Measurements from ENCODE around the gene EPAS1.

The EPAS1 gene

GRCh38 chr2:46361920-46362666 is 64.9 kb downstream of the EPAS1 start:
- Histone ChIP-seq H3K4me1 (ENCODE audit: insufficient read depth, low read length) (no peaks in the 10 kb centered on the region), H3K9me3 (ENCODE audit: insufficient read depth, low read depth, low read length) (no peaks in the 10 kb centered on the region), H3K4me3 (ENCODE audit: low read length) (no peak overlapping the region), H3K9ac (ENCODE audit: low read depth, low read length) (no peak overlapping the region), H3K27me3 (ENCODE audit: insufficient read depth, low read length) (no peaks in the 10 kb centered on the region), H3K27ac (ENCODE audit: low read depth, low read length) (no peak overlapping the region), H3K36me3 (ENCODE audit: insufficient read depth, low read length) (no peaks in the 10 kb centered on the region)
- 94% methylated on average over 6 of the region's 6 CpGs for WGBS

- no peak overlapping the region for H3K4me3 ChIP-seq (ENCODE audit: low read length)
- H3K9ac ChIP-seq (ENCODE audit: low read depth, low read length), result no peak overlapping the region
- H3K27me3 ChIP-seq (ENCODE audit: insufficient read depth, low read length), result no peaks in the 10 kb centered on the region
- H3K9me3 ChIP-seq (ENCODE audit: insufficient read depth, low read depth, low read length), result no peaks in the 10 kb centered on the region
- 94% methylated on average over 4 of the region's 4 CpGs for WGBS
- H3K36me3 ChIP-seq (ENCODE audit: insufficient read depth, low read length), result no peaks in the 10 kb centered on the region
- no peaks in the 10 kb centered on the region for H3K4me1 ChIP-seq (ENCODE audit: insufficient read depth, low read length)
- H3K27ac ChIP-seq (ENCODE audit: low read depth, low read length), result no peak overlapping the region
These were observed 65.4 kb downstream of the EPAS1 start for GRCh38 chr2:46362667-46363012.

GRCh38 chr2:46363535-46364170 is 66.4 kb downstream of the EPAS1 start:
- 90% methylated on average over 3 of the region's 4 CpGs for WGBS
- H3K27ac ChIP-seq (ENCODE audit: low read depth, low read length), result no peak overlapping the region
- H3K9me3 ChIP-seq (ENCODE audit: insufficient read depth, low read depth, low read length), result no peaks in the 10 kb centered on the region
- no peak overlapping the region for H3K4me3 ChIP-seq (ENCODE audit: low read length)
- H3K27me3 ChIP-seq (ENCODE audit: insufficient read depth, low read length), result no peaks in the 10 kb centered on the region
- H3K4me1 ChIP-seq (ENCODE audit: insufficient read depth, low read length), result no peaks in the 10 kb centered on the region
- H3K36me3 ChIP-seq (ENCODE audit: insufficient read depth, low read length), result no peaks in the 10 kb centered on the region
- no peak overlapping the region for H3K9ac ChIP-seq (ENCODE audit: low read depth, low read length)

- Histone ChIP-seq H3K4me1 (ENCODE audit: insufficient read depth, low read length) (no peaks in the 10 kb centered on the region), H3K9ac (ENCODE audit: low read depth, low read length) (no peak overlapping the region), H3K9me3 (ENCODE audit: insufficient read depth, low read depth, low read length) (no peaks in the 10 kb centered on the region), H3K4me3 (ENCODE audit: low read length) (no peak overlapping the region), H3K27me3 (ENCODE audit: insufficient read depth, low read length) (no peaks in the 10 kb centered on the region), H3K27ac (ENCODE audit: low read depth, low read length) (no peak overlapping the region), H3K36me3 (ENCODE audit: insufficient read depth, low read length) (no peaks in the 10 kb centered on the region)
- WGBS, result 97% methylated on average over 2 of the region's 4 CpGs
These were observed 67.7 kb downstream of the EPAS1 start for GRCh38 chr2:46364797-46365457.

GRCh38 chr2:46365913-46366667 is 68.9 kb downstream of the EPAS1 start:
- Histone ChIP-seq H3K9ac (ENCODE audit: low read depth, low read length) (no peak overlapping the region), H3K9me3 (ENCODE audit: insufficient read depth, low read depth, low read length) (no peaks in the 10 kb centered on the region), H3K4me1 (ENCODE audit: insufficient read depth, low read length) (no peaks in the 10 kb centered on the region), H3K27ac (ENCODE audit: low read depth, low read length) (no peak overlapping the region), H3K4me3 (ENCODE audit: low read length) (no peak overlapping the region), H3K27me3 (ENCODE audit: insufficient read depth, low read length) (no peaks in the 10 kb centered on the region), H3K36me3 (ENCODE audit: insufficient read depth, low read length) (no peaks in the 10 kb centered on the region)
- WGBS, result 87% methylated on average over 15 of the region's 15 CpGs

GRCh38 chr2:46366668-46367052 is 69.5 kb downstream of the EPAS1 start:
- Histone ChIP-seq H3K4me1 (ENCODE audit: insufficient read depth, low read length) (no peaks in the 10 kb centered on the region), H3K27ac (ENCODE audit: low read depth, low read length) (no peak overlapping the region), H3K9ac (ENCODE audit: low read depth, low read length) (no peak overlapping the region), H3K27me3 (ENCODE audit: insufficient read depth, low read length) (no peaks in the 10 kb centered on the region), H3K4me3 (ENCODE audit: low read length) (no peak overlapping the region), H3K36me3 (ENCODE audit: insufficient read depth, low read length) (no peaks in the 10 kb centered on the region), H3K9me3 (ENCODE audit: insufficient read depth, low read depth, low read length) (no peaks in the 10 kb centered on the region)
- 91% methylated on average over 9 of the region's 9 CpGs for WGBS

- Histone ChIP-seq H3K27me3 (ENCODE audit: insufficient read depth, low read length) (no peaks in the 10 kb centered on the region), H3K4me1 (ENCODE audit: insufficient read depth, low read length) (no peaks in the 10 kb centered on the region), H3K27ac (ENCODE audit: low read depth, low read length) (no peak overlapping the region), H3K36me3 (ENCODE audit: insufficient read depth, low read length) (no peaks in the 10 kb centered on the region), H3K9ac (ENCODE audit: low read depth, low read length) (no peak overlapping the region), H3K9me3 (ENCODE audit: insufficient read depth, low read depth, low read length) (no peaks in the 10 kb centered on the region), H3K4me3 (ENCODE audit: low read length) (no peak overlapping the region)
- WGBS, result 91% methylated on average over 6 of the region's 6 CpGs
These were observed 70.1 kb downstream of the EPAS1 start for GRCh38 chr2:46367286-46367685.

GRCh38 chr2:46368401-46368800 is 71.2 kb downstream of the EPAS1 start:
- Histone ChIP-seq H3K4me1 (ENCODE audit: insufficient read depth, low read length) (no peaks in the 10 kb centered on the region), H3K27me3 (ENCODE audit: insufficient read depth, low read length) (no peaks in the 10 kb centered on the region), H3K4me3 (ENCODE audit: low read length) (no peak overlapping the region), H3K27ac (ENCODE audit: low read depth, low read length) (no peak overlapping the region), H3K9ac (ENCODE audit: low read depth, low read length) (no peak overlapping the region), H3K36me3 (ENCODE audit: insufficient read depth, low read length) (no peaks in the 10 kb centered on the region), H3K9me3 (ENCODE audit: insufficient read depth, low read depth, low read length) (0 out of 2 replicates have a peak, but pooled peaks cover 3% of the 10 kb centered on the region)
- WGBS, result over 99% methylated on average over 2 of the region's 2 CpGs

- Histone ChIP-seq H3K36me3 (ENCODE audit: insufficient read depth, low read length) (no peaks in the 10 kb centered on the region), H3K4me1 (ENCODE audit: insufficient read depth, low read length) (no peaks in the 10 kb centered on the region), H3K9me3 (ENCODE audit: insufficient read depth, low read depth, low read length) (0 out of 2 replicates have a peak, but pooled peaks cover 3% of the 10 kb centered on the region), H3K27ac (ENCODE audit: low read depth, low read length) (no peak overlapping the region), H3K9ac (ENCODE audit: low read depth, low read length) (no peak overlapping the region), H3K4me3 (ENCODE audit: low read length) (no peak overlapping the region), H3K27me3 (ENCODE audit: insufficient read depth, low read length) (no peaks in the 10 kb centered on the region)
- WGBS, result 92% methylated on average over 5 of the region's 5 CpGs
These were observed 72.6 kb downstream of the EPAS1 start for GRCh38 chr2:46369783-46370182.

- 92% methylated on average over 1 of the region's 1 CpG for WGBS
- Histone ChIP-seq H3K9ac (ENCODE audit: low read depth, low read length) (no peak overlapping the region), H3K4me3 (ENCODE audit: low read length) (no peak overlapping the region), H3K9me3 (ENCODE audit: insufficient read depth, low read depth, low read length) (0 out of 2 replicates have a peak, but pooled peaks cover 3% of the 10 kb centered on the region), H3K27me3 (ENCODE audit: insufficient read depth, low read length) (no peaks in the 10 kb centered on the region), H3K27ac (ENCODE audit: low read depth, low read length) (no peak overlapping the region), H3K4me1 (ENCODE audit: insufficient read depth, low read length) (no peaks in the 10 kb centered on the region), H3K36me3 (ENCODE audit: insufficient read depth, low read length) (no peaks in the 10 kb centered on the region)
These were observed 74.6 kb downstream of the EPAS1 start for GRCh38 chr2:46371854-46372253.

- Histone ChIP-seq H3K4me3 (ENCODE audit: low read length) (no peak overlapping the region), H3K36me3 (ENCODE audit: insufficient read depth, low read length) (no peaks in the 10 kb centered on the region), H3K9me3 (ENCODE audit: insufficient read depth, low read depth, low read length) (0 out of 2 replicates have a peak, but pooled peaks cover 3% of the 10 kb centered on the region), H3K27me3 (ENCODE audit: insufficient read depth, low read length) (no peaks in the 10 kb centered on the region), H3K9ac (ENCODE audit: low read depth, low read length) (no peak overlapping the region), H3K27ac (ENCODE audit: low read depth, low read length) (no peak overlapping the region), H3K4me1 (ENCODE audit: insufficient read depth, low read length) (no peaks in the 10 kb centered on the region)
- 98% methylated on average over 1 of the region's 2 CpGs for WGBS
These were observed 75.3 kb downstream of the EPAS1 start for GRCh38 chr2:46372475-46372874.
